NCI-H187 treated with DMSO at 0.1 percent for 48 hours (cell line): ENCODE measurements around the gene PSMG4.
A peak's percentile ranks its signal among the peaks of the same experiment; 100 is the strongest.

Experiments
- DNase-seq: peaks from one replicate; lab custom pipeline; 2025; lab: John Stamatoyannopoulos, UW

Gene PSMG4

DNA sequence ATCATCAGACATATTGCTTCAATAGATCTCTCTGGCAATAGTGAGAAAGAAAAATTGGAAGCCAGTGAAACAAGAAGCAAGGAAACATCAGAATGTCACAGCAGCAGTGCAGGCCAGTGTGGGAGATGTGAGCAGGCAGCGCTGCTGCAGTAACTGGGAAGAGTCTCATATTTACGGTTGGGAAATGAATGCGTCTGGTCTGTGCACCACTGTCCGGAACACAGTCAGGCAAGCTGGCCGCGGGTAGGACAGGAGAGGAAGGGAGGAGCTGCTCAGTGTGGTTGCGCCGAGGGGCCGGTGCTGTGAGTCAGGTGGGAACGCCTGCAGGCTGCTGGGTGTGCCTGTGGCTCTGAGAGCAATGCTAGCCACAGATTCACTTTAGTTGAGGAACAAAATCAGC, 6.4 kb upstream of the PSMG4 start:
- no peak for DNase-seq

DNA sequence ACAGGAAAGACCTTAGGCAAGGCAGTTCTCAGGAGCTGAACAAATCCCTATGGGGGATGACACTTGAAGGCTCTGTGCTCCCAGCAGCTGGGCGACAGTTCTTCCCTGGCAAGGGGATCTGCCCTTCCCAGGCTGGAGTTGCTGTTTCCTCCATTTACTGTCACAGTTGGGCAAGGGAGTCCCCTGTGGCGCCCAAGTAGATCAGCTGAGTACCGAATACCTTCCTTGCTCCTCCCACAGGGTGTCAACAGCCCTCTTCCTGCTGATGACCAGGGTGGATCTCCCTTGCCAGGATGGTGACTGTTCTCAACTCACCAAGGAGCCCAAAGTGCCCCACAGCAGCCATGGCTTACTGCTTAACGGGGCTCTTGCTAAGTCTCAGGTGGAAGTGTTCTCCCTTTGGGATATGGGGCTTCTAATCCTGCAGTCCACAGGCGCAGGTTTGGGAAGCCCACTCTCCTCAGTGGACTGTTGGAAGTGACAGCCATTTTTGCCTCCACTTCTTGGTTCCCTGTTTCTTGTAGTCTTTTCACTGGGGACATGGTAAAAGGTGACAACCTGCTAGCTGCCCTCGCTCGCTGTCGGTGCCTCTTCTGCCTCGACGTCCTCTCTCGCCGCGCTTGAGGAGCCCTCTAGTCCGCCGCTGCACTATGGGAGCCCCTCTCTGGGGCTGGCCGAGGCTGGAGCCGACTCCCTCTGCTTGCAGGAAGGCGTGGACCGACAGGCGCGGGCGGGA, 5.7 kb upstream of the PSMG4 start:
- no peak for DNase-seq

DNA sequence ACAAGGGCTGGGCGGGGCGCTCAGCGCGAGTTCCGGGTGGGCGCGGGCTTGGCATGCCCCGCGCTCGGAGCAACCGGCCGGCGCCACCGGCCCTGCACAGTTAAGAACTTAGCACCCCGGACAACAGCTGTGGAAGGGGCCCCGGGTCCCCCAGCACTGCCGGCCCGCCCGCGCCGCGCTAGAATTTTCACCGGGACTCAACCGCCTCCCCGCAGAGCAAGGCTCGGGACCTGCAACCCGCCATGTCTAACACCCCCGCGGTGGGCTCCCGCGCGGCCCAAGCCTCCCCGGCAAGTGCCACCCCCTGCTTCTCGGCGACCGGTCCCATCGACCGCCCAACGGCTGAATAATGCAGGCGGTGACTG, 5.2 kb upstream of the PSMG4 start:
- no peak for DNase-seq

DNA sequence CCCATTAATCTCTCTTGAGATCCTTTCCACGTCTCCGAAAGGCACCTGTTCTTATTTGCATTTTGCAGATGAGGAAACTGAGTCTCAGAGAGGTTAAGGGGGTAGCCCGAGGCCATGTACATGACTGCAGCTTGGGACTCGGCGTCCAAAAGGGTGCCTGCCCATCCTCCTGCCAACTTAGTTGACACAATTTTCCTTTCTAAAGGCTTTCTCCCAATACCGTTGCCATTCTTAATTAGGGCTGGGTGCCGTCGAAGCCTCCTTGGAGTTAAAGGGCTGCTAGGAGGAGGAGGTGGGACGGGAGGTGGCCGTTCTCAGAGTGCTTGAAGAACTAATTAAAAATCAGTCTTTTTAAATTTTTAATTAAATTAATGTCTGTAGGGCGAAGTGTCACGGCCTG, 546 bp upstream of the PSMG4 start:
- DNase-seq, result no peak

DNA sequence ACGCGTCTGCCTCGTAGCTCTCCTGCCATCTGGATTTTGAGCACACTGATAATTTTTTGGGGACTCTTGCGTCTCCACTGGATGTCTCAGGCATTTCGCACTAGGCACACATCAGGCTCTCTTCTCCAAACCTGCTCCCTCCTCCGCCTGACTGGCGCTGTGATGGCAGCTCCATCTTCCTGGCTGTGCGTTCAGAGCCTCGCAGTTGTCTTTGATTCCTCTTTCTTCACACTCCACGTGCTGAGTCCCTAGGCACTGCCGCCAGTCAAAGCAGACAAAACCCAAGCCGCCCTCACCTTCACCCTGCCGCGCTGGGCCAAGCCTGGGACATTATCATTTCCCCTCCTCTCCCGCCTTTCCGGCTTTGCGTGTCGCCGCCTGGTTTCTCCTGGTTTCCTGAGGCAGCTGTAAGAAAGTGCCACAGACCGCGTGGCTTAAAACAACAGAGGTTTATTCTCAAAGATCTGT, 778 bp downstream of the PSMG4 start:
- DNase-seq, result no peak

DNA sequence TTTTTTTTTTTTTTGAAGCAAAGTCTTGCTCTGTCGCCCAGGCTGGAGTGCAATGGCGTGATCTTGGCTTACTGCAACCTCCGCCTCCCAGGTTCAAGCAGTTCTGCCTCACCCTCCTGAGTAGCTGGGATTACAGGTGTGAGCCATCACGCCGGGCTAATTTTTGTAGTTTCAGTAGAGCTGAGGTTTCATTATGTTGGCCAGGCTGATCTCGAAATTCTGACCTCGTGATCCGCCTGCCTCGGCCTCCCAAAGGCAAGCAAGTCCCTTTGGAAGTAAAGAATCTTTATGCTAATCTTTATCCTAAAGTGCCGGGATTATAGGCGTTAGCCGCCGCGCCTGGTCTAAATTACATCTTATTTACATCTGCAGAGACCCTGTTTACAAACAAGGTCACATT, 1.5 kb downstream of the PSMG4 start:
- no peak for DNase-seq

DNA sequence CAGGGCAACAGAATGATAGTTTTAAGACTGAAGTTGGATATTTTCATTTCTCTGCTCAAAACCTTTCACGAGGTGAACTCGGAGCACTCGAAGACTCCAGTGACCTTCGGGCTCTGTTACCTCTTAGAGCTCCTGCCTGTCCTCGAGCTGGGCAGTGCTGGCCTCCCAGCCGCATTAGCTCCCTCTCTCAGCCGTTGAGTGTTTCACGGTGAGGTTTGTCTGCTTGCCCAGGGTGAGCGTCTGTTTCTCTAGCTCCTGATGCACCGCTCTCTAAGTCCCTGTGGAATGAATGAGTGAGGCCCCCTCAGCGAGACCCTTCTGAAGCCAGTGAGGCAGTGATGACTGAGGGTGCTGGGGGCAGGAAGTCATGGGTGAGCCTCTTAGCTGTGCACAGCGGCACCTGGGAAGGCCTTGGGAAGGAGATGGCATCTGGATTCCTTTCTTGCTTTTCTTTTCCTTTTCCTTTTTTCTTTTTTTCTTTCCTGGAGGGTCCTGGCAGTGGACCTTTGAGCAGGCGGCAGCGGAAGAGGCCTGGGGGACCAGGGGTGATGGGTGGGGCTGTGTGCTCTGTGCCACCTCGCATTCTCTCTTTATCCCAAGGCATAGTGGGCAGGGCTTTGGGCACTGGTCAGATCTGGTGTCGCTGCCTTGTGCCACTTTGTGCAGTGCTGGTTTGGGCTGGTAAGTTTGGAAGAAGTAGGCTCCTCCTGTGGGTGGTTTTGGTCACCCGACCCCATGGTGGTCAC, 2.2 kb downstream of the PSMG4 start:
- no peak for DNase-seq

DNA sequence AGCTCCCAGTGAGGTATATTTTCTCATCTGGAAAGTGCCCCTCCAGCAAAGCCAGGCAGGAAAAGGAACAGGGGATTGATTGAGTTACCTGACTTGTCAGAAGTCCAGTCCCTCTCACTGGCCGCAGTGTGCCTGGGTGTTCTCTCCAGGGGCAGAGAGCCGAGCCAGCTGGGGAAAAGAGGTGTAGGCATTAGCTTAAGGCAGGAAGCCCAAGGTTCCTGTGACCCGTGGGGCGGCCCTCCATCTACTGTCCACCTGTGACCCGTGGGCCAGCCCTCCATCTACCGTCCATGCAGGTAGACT, 2.7 kb downstream of the PSMG4 start:
- DNase-seq, result no peak

DNA sequence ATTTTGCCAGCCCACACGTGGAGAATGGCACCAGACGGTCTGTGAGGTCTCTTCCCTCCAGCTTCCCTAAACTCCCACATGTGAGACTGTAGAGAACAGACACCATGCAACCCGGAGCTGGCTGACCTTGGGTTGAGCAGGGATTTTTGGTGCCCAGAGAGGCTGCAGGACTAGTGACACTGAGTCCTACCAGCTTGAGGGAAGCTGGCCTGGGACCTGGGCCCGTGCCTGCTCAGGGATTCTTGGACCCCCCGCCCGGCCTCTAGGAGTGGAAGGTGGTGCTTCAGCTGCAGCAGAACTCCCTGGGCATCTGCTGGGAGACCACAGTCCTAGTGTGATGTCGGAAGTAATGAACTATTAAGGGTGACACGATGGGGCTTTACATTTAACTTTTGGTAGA, 3.2 kb downstream of the PSMG4 start:
- no peak for DNase-seq

DNA sequence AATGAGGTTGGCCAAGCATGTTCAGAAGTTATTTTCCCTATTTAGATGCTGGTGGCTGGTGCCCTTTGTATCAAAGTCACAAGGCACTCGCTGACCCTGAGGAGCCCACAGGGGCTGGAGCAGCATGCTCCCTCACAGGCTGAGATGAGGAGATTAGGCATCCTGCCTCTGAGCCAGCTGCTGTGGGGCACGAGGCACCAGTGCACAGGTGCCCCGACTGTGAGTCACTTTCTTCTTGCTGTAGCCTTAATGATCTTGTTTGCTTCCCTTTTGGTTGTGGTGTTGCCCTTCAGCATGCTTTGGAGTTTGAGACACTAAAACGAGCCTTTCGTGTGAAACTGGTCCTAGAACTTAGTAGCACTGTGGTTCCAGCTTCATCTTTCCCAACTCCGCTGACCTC, 4.3 kb downstream of the PSMG4 start:
- no peak for DNase-seq

DNA sequence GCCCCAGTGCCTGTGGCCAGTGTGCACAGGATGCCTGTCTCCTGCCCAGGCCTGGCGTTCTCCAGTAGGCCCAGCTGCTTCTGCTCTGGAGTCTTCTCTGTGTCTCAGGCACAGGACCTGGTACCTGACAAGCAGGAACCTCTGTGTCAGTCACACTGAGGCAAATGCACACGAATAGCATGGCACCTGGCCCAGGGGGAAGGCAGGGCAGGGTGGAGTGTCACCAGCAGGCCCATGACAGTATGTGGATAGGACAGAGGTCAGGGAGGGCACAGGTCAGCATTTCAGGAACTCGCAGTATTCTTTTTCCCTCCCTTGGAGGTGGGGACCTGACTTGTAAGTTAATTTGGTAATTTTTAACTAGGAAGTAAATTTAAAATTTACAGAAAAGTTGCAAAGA, 5.6 kb downstream of the PSMG4 start:
- no peak for DNase-seq

DNA sequence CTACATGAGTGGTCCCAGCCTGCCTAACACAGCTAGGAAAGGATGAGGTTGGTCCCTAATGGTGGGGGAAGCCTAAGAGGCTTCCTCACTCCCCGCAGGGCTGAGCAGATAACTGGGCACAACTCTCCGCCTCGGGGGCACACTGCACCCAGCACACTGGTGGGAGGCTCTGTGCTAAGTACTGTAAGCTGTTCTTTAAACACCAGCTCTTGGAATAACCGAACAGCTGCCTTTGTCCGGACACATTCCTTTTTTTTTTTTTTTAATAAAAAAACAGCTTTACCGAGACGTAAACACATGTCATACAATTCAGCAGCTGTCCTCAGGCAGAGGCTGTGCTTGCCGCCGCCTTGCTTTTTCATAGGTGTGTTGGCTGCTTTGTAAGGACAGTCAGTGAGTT, 6.9 kb downstream of the PSMG4 start:
- no peak for DNase-seq

DNA sequence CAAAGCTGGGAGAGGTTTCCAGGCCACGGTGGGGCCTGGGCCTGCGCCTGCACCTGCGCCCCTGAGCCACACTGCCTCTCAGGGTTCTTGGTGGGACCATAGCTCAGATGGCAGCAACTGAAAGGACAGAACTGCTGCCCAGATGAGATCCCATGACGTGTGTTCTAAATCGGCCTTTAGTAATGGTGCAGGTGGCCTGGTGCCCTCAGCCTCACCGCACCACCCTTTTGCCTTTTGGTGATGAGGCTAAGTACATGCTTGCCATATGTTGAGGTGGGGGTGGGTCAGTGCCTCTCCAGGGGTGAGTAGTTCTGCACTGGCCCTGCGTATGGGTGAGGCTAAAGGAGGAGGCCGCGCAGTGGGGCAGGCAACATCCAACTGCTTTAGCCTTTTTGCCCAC, 7.4 kb downstream of the PSMG4 start:
- DNase-seq, result no peak

DNA sequence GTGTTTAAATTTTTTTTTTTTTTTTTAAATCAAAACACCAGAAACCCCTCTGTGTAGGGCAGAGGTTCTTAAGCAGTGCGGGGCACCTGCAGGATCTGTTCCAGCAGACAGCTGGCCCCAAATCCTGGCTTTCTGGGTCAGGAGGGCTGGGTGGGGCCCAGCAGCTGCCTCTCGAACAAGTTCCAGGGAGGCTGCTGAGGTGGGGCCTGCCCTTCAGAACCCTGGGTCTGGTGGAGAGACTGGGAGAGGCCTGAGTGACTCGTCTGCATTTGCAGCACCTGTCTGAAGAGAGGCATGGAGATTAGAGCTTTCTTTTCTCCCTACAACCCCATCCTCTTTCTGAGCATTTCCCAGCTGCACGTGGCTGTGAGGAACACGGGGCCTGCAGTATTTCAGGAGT, 8.4 kb downstream of the PSMG4 start:
- DNase-seq, result peak; percentile 9

DNA sequence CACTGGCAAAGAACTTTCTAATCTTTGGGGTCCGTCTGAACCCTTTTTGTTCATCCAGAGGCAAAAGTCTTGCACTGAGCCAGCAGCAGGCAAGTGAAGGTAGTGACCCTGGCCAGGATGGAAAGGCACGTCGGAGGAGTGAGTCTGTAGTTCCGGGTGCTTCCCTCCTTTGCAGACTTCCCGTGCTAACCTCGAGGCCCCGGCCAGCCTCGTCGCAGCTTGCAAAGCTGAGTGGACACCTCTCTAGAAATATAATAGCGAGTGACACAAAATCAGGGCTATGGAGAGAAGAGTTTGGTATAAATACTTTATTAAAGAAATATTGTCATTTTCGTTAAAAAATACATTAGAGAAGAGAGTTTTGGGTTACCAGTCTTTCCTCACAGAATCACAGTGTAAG, 9.9 kb downstream of the PSMG4 start:
- no peak for DNase-seq

DNA sequence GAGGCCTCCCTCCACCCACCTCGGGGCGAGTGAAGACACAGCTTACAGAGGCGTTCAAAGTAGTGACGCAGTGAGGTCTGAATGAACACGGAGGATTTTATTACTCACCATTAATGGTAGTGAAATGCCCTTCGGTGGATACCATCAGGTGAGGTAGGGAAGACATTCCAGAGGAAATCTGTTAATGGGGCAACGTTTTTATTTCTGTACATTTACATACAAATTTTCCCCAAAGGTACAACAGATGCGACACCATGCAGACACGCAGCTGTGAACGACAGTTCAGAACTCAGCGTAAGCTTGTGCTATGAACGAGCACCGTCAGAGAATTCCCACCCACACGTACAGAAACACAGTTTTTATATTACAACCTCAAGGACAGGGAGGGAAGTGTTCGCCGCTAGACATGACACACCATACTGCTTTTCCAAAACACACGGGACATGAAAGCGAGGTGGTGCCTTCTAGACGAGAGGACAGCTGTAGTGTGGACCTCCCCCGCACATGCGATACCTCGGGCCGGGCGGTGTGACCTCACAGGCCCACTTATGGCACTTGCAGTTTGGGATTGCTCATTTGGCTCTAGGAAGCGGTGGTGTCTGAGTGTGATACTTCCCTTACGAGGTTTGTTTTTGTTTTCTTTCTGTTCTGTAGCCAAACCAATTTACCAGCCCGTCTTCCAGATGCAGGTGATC, 10.7 kb downstream of the PSMG4 start:
- no peak for DNase-seq

DNA sequence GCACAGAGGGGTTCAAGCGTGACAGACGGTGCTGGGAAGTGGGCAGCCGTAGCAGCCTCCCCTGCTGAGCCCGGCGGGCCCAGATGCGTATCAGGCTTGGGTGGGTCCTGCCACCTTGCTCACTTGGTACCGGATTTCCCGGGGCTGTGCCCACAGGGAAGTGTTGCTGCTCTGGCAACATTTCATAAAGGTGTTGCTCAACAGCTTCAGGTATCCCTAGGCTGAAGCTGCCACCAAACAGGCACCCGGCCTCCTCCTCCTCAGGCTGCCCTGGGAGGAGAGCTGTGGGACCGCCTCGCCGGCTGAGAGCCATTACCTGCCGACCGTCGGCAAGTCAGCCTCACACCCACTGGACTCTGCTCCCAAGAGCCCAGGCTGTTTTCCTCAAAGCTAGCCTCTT, 11.5 kb downstream of the PSMG4 start:
- DNase-seq, result no peak

DNA sequence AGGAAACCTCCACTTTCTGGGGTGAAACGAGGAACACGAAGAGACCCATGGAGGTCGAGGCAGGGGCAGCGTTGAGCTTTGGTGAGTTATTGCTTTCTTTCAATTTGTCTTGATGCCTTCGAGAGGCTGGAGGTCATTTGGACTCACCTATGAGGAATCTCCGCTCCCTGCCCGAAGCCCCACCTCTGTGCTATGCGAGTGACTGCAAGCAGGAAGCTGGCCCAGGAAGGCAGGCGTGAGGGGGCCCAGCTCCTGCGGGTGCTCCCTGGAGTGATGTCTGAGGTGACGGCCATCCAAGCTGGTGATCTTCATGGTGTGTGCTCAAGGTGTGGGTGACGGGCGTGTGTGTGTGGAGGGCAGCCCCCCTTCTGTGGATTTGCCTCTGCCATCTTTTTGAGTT, 13.0 kb downstream of the PSMG4 start:
- DNase-seq, result no peak

DNA sequence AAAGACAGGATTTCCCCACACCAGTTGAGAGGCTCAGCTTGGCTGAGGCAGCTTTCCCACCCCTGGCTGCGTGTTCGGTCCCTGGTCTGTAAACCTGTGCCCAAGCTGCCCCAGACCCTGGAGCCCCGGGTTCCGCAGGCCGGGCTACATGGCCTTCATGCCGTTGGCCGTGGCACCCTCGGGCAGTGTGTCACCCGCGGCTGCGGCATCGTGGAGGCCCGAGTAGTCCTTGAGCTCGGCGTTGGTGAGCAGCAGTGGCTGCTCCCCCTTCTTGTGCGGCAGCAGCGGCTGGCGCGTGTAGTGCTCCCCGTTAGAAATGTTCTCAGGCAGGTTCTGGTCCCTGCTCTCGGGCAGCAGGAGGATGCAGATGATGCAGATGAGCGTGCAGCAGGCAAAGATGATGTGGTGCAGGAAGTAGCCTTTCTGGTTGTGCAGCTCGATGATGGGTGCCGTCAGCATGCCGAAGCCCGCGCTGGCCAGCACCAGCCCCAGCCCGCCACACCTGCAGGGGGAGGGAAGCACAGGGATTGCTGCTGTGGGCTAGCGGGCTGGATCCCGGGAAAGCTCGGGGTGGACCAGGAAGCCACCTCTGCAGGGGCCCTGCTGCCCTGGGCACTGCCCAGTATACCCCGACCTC, 14.3 kb downstream of the PSMG4 start:
- no peak for DNase-seq

DNA sequence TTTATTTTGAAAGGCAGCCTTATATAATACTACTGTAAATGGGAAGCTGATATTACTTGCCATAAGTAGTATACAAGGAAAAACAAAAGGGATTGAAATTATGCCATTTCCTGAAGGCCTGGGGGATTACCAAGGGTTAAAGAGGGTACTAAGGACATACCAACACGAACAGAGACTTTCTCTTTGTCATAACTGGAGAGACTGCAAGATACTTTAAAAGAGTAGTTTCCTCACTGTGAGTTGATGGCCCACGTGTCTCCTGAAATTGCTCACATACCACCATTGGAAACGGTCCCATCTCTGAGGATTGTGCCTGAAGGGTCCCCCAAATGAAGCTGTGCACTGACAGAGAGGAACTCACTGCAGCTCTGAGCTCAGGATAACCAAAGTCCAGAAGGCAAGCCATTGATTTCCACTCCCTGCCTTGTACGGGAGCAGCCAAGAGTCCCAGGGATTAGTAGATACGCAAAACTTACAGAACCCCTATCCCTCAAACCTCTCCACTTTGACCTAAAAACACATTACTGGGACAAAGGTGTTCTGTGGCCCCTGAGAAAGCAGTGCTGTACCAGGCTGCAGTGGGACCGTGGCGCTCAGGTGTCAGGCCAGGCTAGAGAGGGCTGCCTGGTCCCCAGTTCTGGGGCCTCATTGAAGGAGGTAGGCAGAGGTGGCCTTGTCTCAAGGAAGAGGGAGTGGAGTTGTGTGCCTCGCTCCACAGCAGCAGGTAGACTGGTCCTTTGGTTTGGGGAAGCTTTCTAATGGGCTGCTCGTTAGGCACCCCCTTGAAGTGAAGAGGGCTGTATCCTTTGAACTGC, 15.2 kb downstream of the PSMG4 start:
- DNase-seq, result no peak

DNA sequence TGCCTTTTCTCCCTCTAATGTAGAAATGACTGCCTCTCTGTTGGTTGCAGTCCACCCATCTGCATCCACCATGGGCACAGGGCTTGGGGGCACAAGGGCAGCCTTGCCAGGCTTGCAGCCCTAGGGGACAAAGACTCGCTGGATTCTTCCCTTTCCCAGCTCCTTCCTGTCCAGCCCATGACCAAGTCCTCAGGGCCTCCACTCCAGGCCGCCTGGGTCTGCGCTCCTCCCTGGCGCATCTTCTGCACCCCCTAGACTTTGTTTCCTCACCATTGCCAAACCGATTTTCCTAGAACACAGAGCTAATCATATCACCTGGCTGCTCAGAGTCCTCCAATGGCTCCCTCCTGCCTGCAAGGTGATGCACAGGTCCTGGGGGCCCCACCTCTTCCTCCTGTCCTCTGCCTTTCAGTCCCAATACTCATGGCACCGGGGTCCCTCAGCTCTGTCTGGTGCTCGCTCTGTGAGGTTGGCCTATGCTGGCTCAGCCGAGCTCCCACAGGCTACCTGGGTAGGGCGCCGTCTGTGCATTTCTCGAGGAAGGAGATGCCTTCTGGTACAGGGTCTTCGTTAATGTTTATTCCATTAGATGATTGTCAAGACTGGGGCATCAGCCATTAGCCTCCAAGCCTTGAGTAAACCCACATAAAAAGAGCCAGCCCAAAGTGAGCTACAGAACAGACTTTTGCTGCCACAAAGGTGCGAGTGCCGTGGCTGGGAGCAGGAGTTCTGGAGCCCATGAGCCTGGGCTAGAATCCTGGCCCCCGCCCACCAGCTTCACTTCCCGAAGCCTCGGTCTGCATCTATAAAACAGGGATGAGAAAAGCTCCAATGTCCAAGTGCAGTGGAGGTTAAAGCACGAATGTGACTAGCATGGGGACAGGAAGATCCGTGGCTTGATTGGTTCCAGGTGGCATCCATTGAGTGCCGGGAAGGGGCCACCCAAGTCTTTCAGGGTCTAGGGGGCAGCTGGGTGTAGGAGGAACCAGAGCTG, 17.7 kb downstream of the PSMG4 start:
- no peak for DNase-seq
